ENCODE data around the gene STEAP2. TPM values are rescaled to one million over a fixed set of nuclear protein-coding genes. Genes with fewer than 3 reads are reported as not detected.

STEAP2 gene
- polyA plus RNA-seq, 4 donors, result 8.1 to 18.3 (median 12.7) TPM

- no peak for DNase-seq (ENCODE audit: low read depth in 4 of 4, low spot score in 2 of 4)
Observed at GRCh38 chr7:90192876-90193750, 18.4 kb upstream of the STEAP2 start.

GRCh38 chr7:90194911-90195809, 16.4 kb upstream of the STEAP2 start:
- no peak for DNase-seq (ENCODE audit: low read depth in 4 of 4, low spot score in 2 of 4)

DNA sequence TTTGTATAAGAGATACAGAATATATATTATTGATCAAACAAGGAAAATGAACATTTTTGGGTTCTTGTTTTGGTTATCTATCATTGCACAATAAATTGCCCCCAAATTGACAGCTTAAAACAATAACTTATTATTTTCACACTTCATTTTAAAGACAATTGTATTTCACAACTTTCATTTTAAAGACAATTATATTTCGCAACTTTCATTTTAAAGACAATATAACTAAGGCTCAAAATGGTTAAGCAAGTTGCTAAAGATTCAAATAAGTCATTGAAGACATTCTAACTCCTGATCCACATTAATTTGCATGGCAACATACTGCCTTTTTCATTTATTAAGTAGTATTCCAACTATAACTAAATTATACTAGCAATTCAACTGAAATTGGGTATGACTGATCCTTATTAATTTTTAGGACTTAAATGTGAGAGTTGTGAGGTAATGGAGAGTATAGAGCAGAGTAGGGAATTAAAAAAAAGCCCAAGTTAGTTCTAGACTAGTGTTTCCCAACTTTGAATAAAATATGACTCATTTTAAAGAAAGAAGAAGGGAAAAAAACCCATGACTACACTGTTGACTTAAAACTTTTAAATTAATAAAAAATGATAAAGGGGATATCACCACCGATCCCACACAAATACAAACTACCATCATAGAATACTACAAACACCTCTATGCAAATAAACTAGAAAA, 9.9 kb upstream of the STEAP2 start:
- DNase-seq (ENCODE audit: low read depth in 4 of 4, low spot score in 2 of 4), result no peak

DNA sequence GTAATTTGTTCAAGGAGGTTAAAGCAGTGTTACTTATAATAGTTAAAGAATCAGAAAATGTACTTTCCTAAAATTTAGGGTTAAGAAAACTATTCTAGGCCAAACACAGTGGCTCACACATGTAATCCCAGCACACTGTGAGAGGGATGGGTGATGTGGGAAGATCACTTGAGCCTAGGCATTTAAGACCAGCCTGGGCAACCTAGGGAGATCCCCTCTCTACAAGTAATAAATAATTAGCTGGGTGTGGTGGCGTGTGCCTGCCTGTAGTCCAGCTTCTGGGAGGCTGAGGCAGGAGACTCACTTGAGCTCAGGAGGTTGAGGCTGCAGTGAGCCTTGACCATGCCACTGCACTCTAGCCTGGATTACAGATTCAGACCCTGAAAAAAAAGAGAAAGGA, 3.6 kb upstream of the STEAP2 start:
- no peak for DNase-seq (ENCODE audit: low read depth in 4 of 4, low spot score in 2 of 4)

- no peak for DNase-seq (ENCODE audit: low read depth in 4 of 4, low spot score in 2 of 4)
Observed at GRCh38 chr7:90209776-90210175, 1.8 kb upstream of the STEAP2 start.

DNA sequence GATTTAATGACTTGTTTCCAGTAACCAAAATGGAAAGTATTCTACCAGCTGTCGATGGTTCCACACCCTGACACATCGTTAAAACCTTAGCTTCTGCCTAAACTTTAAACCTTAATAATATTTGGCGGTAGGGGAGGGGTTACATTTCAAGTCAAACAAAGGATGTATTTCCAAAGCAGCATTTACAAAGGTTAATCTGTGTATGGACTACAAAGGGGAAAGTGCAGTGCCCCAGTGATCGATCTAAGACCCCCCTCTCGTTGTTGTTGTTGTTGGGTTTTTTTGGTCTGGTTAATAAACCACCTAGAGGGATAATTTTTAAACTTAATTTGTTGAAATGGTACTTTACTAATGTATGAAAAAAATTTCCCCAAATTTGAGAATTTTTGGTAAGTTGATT, 1.1 kb upstream of the STEAP2 start:
- DNase-seq (ENCODE audit: low read depth in 4 of 4, low spot score in 2 of 4), result no peak

- peak; percentile 9 to 56 (median 12) for DNase-seq (ENCODE audit: low read depth in 4 of 4, low spot score in 2 of 4)
Observed at GRCh38 chr7:90210981-90211380, 559 bp upstream of the STEAP2 start.

- DNase-seq (ENCODE audit: low read depth in 4 of 4, low spot score in 2 of 4), result peak in 3 of 4 donors; percentile 3 to 25 (median 10)
Observed at GRCh38 chr7:90212149-90212495, 582 bp downstream of the STEAP2 start.

DNA sequence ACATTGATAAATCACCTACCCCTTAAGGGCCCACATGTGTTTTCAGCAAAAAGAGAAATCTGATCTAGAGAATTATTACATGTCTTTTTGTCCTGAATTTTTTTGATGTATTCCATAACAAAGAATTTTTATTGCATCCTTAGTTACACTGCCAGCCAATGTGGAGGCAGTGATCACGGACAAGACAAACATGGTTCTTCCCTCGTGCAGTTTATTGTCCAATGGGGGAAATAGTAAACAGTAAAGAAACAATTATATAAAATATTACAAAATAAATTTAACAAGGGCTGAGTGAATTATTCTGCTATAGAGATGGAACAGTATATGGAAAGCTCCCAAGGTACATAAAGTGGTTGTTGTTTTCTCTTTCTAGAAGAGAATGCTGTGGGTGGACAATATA, 2.0 kb downstream of the STEAP2 start:
- no peak for DNase-seq (ENCODE audit: low read depth in 4 of 4, low spot score in 2 of 4)

DNA sequence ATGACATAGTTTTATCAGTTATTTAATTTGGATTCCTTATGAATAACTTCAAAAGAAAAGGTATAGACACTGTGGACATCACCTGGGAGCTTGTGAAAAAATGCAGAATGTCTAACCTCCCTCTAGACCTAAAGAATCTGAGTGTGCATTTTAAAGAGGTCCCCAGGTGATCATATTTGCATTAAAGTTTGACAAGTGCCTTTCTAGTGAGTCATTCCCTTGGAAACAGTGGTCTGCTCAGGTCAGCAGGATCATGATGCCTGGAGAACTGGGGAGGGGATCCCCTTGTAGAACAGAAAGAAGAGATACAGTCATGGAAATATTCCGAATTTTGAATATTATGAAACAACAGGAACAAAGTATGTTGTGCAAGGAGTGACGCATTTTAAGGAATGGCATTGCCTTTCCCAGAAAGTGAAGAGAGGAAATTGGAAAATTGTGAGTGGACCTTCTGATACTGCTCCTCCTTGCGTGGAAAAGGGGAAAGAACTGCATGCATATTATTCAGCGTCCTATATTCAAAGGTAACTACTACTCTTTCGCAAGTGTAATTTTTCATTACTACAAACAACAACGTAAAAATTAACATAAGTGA, 4.6 kb downstream of the STEAP2 start:
- no peak for DNase-seq (ENCODE audit: low read depth in 4 of 4, low spot score in 2 of 4)

- no peak for DNase-seq (ENCODE audit: low read depth in 4 of 4, low spot score in 2 of 4)
Observed at GRCh38 chr7:90216771-90217170, 5.2 kb downstream of the STEAP2 start.

GRCh38 chr7:90222390-90222789, 10.8 kb downstream of the STEAP2 start:
- no peak for DNase-seq (ENCODE audit: low read depth in 4 of 4, low spot score in 2 of 4)

GRCh38 chr7:90222811-90223725, 11.5 kb downstream of the STEAP2 start:
- DNase-seq (ENCODE audit: low read depth in 4 of 4, low spot score in 2 of 4), result no peak

- DNase-seq (ENCODE audit: low read depth in 4 of 4, low spot score in 2 of 4), result no peak
Observed at GRCh38 chr7:90224195-90224594, 12.7 kb downstream of the STEAP2 start.

DNA sequence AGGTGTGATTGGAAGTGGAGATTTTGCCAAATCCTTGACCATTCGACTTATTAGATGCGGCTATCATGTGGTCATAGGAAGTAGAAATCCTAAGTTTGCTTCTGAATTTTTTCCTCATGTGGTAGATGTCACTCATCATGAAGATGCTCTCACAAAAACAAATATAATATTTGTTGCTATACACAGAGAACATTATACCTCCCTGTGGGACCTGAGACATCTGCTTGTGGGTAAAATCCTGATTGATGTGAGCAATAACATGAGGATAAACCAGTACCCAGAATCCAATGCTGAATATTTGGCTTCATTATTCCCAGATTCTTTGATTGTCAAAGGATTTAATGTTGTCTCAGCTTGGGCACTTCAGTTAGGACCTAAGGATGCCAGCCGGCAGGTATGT, 13.6 kb downstream of the STEAP2 start:
- no peak for DNase-seq (ENCODE audit: low read depth in 4 of 4, low spot score in 2 of 4)

DNA sequence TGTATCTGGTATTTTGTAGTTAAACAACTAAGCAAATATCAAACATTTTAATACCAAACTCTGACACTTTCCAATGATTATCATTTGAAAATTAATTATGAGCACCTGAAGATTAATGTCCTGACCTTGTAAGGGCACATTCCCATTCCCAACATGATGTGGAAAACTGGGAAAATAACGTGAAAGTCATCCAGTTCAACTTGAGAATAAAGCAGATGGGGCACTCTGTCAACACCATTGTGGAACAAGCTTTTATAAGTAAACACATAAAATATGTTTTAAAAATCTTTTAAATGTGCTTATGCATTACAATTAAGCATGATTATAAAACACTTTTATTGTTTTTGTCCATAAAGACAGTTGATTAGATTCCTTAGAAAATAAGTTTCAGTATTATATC, 14.1 kb downstream of the STEAP2 start:
- no peak for DNase-seq (ENCODE audit: low read depth in 4 of 4, low spot score in 2 of 4)

- DNase-seq (ENCODE audit: low read depth in 4 of 4, low spot score in 2 of 4), result no peak
Observed at GRCh38 chr7:90227259-90227658, 15.7 kb downstream of the STEAP2 start.

DNA sequence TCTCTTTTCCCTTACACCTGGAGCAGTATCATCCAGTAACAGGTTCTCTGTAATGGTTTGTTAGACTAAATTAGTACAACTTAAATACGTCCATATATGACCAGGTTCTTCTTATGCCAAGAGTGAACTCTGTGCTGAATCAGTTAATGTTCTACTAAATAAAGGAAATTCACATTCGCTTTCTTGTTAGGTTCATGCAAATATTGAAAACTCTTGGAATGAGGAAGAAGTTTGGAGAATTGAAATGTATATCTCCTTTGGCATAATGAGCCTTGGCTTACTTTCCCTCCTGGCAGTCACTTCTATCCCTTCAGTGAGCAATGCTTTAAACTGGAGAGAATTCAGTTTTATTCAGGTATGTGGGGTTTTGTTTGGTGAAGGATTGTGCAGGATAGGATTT, 18.1 kb downstream of the STEAP2 start:
- no peak for DNase-seq (ENCODE audit: low read depth in 4 of 4, low spot score in 2 of 4)

GRCh38 chr7:90230834-90231233, 19.3 kb downstream of the STEAP2 start:
- no peak for DNase-seq (ENCODE audit: low read depth in 4 of 4, low spot score in 2 of 4)

- no peak for DNase-seq (ENCODE audit: low read depth in 4 of 4, low spot score in 2 of 4)
Observed at GRCh38 chr7:90231304-90231703, 19.8 kb downstream of the STEAP2 start.

All from left renal cortex interstitium (tissue), 4 donors.